GM21723 (cell line): ENCODE results near the gene ARHGAP42.
"Not testable (repeated sequence)": the region's sequence is repeated elsewhere in the genome, so short reads cannot be mapped to it uniquely, and the experiment has no call there.

Experiments used
- ATAC-seq: cut with Tn5 transposase; IDR thresholded peaks from one replicate; pipeline ENCODE4 v1.9.1; 2021; ENCODE audit warnings: mild to moderate bottlenecking, moderate library complexity; ENCODE audit not compliant: unreplicated experiment

Gene ARHGAP42

GRCh38 chr11:100716838-100717237 lies 29.8 kb downstream of the ARHGAP42 start:
- no peak for ATAC-seq

- no peak for ATAC-seq
These were observed 32.3 kb downstream of the ARHGAP42 start for GRCh38 chr11:100719362-100719761.

GRCh38 chr11:100719809-100720221 lies 32.7 kb downstream of the ARHGAP42 start:
- ATAC-seq: no peak

GRCh38 chr11:100726680-100727079 lies 39.6 kb downstream of the ARHGAP42 start:
- ATAC-seq: no peak

- ATAC-seq: no peak
These were observed 40.3 kb downstream of the ARHGAP42 start for GRCh38 chr11:100727410-100727809.

GRCh38 chr11:100730266-100730665 lies 43.2 kb downstream of the ARHGAP42 start:
- ATAC-seq: no peak

- no peak for ATAC-seq
These were observed 44.4 kb downstream of the ARHGAP42 start for GRCh38 chr11:100731471-100731870.

- no peak for ATAC-seq
These were observed 45.9 kb downstream of the ARHGAP42 start for GRCh38 chr11:100732949-100733348.

- ATAC-seq: peak; percentile 86
These were observed 47.8 kb downstream of the ARHGAP42 start for GRCh38 chr11:100734743-100735527.

- ATAC-seq: no peak
These were observed 49.0 kb downstream of the ARHGAP42 start for GRCh38 chr11:100735949-100736675.

GRCh38 chr11:100738701-100739270 lies 51.7 kb downstream of the ARHGAP42 start:
- ATAC-seq: no peak

GRCh38 chr11:100739666-100740065 lies 52.6 kb downstream of the ARHGAP42 start:
- no peak for ATAC-seq

- ATAC-seq: no peak
These were observed 53.4 kb downstream of the ARHGAP42 start for GRCh38 chr11:100740440-100740839.

GRCh38 chr11:100741866-100742625 lies 55.0 kb downstream of the ARHGAP42 start:
- ATAC-seq: peak; percentile 21

- no peak for ATAC-seq
These were observed 59.4 kb downstream of the ARHGAP42 start for GRCh38 chr11:100746448-100746847.

GRCh38 chr11:100748153-100748552 lies 61.1 kb downstream of the ARHGAP42 start:
- no peak for ATAC-seq

GRCh38 chr11:100749887-100750565 lies 62.9 kb downstream of the ARHGAP42 start:
- ATAC-seq: not testable (repeated sequence)

GRCh38 chr11:100750566-100750891 lies 63.4 kb downstream of the ARHGAP42 start:
- ATAC-seq: not testable (repeated sequence)

GRCh38 chr11:100752371-100753171 lies 65.5 kb downstream of the ARHGAP42 start:
- no peak for ATAC-seq

- ATAC-seq: no peak
These were observed 66.1 kb downstream of the ARHGAP42 start for GRCh38 chr11:100753172-100753543.
